ENCODE data around the gene KIF6.

The KIF6 gene

DNA sequence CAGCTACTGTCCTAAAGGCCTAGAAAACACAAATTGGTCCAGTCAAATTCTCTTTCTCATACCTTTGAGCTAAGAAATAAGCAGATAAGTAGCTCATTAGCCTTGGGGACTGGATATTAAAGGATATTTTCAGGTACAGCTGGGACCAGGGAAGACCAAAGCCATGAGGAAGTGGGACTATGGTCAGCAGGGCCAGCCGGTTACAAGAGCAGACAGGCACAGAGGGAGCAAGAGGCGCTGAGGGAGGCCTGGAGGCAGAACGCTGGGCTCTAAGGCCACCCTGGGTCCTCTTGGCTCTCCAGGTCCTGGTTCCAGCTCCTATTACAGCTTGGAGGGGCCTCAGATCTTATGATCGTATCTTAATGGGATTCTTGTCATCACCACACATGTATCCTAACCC is 314.2 kb downstream of the KIF6 start:
- DNase-seq = no peak

DNA sequence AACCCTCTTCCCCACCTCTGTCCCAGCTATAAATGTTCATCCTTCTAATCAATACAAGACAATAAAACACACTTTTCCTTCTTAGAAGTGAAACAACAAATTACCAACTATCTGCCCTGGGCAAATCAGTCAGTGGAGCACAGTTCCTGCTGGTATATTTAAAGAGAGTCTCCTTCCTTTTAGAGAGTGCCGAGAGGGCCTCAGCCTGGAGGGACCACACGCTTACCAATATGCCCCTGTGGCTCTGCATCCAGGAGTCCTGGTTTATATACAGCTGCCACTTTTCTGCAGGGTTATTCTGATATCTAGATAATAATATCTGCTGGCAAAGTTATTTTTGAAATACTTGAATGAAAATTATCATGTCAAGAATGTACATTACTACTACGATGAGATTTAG is 315.3 kb downstream of the KIF6 start:
- DNase-seq = no peak

DNA sequence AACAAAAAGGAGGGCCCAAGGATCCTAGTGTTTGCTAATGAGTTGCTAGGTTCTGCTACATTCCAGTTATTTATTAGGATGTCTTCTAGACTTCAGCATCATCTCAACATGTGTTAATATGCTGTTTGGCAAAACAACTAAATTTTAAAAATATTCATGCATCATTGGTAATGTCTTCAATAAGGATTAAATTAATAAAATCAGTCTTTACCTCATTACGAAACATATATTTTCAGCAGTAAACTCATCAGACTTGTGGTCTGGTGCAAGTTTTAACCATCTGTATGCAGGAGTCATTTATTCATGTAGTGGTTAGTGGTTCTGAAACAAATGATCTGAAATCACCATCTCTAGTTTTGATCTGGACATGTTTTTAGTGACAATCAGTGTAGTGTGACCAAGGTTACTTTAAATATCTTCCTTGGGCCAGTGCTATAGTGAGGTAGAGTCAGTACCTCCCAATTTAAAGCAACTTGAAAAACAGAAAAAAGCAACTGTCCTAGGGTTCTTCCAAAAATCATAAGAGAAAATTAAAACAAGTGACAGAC is 317.7 kb downstream of the KIF6 start:
- no peak for DNase-seq

DNA sequence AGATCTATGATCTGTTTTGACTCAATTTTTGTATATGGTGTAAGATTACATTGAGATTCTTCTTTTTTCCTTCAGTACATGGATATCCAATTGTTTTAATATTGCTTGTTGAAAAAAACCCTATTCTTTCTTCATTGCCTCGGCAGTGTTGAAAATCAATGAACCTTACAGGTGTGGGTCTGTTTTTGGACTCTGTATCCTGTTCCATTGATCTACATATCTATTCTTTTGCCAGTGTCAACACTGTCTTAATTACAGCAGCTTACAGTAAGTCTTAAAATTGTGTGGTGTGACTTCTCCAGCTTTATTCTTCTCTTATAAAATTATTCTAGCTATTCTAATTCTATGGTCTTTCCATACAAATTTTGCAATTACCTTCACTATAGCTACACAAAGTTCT is 320.9 kb downstream of the KIF6 start:
- no peak for DNase-seq

DNA sequence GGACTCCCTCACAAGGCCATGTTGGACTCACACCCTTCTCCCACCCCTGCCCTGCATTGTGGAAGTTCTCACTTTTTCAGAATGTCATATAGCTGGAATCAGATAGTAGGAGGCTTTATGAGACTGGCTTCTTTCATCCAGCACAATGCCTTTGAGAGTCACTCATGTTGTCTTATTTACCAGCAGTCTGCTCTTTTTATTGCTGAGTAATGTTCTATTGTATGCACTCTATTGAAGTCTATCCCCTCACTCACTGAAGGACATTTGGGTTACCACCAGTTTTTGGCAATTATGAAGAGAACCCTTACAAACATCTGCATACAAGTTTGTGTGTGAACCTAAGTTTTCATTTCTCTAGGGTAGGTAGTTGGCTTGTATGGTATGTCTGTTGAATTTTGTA is 321.9 kb downstream of the KIF6 start:
- no peak for DNase-seq

DNA sequence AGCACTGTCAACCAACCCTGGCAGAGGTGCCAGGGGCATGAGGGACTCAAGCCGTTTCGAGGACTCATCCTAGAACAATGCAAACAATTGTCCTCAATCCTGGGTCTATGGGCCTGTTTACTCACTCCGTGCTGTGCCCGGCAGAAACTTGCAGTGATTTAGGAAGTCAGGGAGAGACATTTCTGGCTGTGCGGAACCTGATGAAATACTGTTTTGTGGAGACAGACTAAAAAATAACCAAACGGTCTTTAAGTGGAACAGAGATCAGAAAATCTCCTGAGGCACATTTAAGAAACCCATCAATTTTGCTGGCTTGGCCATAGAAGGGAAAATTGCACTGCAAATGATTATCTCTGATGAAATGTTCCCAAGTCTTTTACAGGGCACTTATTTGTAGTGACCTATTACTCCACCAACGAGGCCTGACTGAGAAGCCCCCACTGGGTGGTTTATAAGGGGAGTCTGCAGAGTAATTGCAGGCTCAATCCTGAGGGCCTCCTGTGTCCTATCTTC is 322.9 kb downstream of the KIF6 start:
- no peak for DNase-seq

DNA sequence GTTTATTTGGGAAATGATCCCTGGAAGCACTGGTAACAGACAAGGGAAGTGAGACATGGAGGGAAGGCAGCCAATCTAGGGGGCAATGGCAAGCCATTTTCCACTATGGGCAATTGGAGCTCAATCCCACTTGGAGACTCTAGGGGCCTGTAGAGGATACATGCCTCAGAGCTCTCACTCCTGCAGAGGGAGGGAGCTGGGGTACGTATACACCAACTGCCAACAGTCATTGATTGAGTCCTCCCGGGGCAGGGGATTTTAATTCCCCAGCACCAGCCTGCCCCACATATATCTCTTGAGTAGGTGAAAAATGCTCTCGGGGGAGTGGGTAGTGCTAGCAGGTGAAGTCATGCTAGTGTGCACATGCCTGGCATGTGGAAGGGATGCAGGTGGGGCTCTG is 323.8 kb downstream of the KIF6 start:
- no peak for DNase-seq

DNA sequence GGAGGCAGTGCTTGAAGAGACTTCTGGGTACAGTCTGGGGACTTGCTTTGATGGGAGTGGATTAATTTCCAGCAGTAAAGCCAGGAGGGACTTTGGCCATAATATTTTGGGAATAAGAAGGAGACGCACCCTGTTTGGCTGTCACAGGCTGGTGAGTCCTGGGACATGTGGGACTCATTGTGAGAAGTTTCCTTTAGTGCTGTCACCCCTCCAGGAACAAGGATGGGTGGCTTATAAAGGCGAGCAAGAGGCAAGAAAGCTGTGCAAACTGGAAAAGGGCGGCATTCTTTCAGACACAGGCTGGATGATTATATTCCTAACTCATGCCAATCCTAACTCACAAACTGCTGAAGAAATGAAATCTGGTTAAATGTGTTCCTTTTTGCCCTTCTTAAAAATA is 325.2 kb downstream of the KIF6 start:
- DNase-seq = no peak

DNA sequence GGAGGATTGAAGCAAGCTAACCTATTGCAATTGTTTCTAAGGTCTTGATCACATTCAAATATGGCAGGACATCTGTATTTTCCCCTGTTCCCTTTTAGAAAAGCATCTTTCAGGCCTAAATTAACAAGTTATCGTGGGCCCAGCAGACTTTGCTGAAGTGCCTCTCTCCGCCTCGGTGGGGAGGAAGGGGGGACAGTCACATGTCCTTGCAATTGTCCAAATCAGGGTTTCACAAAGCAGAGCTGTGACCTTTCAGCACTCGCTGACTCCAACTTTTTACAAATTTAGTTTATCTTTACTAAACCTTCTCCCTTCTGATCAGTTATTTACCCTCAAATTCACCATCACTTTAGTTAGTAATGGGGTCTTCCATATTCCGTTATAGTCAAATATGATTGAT is 328.4 kb downstream of the KIF6 start:
- no peak for DNase-seq

DNA sequence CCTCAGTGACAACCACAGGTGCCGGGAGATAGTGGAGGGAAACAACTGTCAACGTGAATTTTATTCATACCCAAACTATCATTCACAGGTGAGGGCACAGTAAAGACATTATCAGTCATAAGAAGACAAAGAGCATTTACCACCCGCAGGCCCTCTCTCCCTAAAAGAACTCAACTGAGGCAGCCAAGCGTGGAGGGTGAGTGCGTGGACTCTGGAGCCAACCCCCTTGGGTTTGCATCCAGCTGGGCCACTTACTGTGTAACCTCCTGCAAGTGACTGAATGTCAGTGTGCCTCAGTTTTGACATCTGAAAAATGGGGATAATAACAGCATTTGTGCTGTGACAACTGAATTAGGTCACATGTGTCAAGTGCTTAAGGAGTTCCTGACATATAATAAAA is 332.1 kb downstream of the KIF6 start:
- no peak for DNase-seq

DNA sequence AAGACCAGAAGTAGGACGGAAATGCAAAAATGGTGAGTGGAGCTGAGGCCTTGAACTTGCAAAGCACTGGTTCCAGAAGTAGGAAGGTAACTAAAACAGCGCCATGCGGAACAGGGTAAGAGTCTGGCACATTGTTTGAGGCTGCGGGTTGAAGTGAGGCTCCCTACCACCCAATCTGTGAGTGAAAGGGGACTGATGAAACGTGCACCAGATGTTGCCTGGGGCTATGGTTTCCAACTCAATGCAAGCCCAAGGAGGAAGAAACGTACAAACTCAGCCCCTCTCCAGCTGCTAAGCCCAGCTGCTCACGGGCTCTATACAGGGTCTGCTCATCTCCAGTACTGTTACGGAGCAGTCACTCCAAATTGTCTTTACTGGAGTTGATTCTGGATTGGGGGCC is 334.0 kb downstream of the KIF6 start:
- DNase-seq = no peak

DNA sequence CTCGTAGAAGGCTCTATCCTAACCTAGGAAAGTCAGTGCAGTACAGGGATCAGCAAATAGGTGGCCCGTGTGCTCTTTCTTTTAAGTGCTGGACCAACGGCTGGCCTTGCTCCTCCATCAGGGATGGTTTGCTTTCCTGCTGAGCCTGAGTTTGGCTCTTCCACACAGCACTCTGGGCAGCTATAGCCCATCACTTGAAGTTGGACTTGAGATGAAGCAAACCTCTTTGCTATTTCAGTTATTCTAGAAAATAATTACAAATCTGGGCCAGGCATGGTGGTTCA is 335.8 kb downstream of the KIF6 start:
- DNase-seq = no peak

DNA sequence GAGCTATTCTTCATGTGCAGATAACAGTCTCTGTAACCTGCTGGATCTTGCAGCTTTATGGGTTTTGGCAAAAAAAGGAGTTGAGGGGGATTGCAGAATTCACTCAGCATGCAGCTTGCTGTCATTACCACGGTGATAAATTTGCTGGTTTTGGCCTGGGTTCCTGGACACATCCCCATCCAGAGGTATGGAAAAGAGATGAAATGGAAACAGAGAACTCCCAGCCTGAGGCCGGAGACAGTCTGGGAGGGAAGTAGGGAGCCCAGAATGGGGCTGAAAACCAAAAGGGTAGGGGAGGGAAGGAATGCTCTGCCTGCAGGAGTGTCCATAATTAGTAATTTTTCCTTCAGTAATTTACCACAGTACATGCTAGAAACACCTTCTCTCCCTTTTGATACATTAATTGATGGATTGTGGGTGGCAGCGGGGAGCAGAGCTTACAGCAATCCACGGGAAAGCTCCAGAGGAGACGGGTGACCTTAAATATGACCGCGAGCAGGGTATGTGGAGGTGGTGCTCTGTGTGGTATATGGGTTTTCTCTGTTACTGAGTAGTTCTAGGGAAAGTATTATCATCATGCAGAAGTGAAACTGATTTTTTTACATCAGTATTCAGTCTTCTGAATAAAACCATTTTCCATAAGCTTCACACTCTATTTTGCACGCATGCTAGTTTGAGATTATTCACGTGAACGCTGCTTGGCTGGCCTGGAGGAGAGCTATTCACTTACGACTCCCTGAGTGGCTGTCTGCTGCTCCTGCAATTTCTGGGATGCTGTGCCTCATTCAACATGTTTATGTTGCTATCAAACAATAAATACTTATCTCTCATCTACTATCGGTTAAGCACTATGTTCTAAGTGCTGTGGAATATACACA is 336.4 kb downstream of the KIF6 start:
- no peak for DNase-seq

DNA sequence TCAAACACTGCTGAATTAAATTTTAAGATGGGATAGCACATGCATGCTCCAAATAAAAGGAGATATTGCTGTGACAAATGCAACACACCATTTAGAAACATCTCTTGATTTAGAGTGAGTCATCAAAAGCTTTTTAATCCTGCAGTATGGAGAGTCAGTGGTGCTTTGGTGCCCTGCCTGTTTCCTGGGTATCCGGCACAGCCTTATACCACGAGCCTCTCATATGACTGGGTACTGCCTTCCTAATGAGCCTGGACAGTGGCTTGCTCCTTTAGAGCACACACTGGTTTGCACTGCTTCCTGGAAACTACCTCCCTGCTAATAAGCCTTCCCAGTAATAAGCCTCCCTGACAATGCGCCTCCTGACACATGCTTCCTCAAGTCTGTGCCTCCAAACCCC is 337.4 kb downstream of the KIF6 start:
- DNase-seq = no peak

DNA sequence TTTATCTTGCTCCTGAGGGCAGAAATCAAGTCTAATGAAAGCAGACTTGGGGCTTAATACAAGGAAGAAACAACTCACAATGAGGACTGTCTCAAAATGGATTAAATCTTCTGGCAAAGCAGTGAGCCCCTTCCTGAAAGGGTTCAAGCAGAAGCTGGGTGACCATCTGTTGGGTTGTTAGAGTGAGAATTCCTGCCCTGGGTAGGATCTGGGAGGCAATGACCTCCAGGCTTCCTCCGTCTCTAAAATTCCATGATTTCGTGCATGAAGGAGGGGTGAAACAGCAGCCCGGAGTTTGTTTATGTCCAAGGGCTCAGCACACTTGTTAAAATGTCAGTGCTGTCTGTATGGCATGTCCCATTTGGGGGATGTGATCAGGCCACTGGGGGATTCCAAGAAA is 338.7 kb downstream of the KIF6 start:
- no peak for DNase-seq

DNA sequence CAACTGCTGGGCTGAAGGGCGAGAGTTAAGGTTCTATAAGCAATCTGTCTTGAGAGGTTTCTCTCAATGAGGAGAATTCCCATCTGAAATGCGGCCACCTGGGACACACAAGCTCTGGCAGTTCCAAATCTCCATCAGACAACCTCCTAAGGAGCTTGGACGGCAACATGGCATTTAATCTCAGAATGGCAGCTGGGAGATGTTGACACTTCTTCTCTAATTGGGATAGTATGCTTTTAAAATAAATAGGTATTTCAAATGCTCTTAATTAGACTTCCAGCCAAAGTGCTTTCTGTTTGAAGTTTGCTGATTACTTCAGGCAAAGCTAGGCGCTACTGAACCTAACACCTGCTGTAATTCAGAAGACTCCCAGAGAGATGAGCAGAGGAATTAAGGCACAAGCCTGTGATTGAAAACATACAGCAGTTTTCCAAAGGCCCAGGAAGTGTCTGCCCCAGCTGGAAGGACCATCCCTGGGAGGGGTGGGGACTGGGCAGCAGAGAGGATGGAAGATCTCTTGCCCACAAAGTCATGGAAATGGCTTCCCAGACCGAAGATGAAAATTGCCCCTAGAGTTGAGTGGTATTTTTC is 343.6 kb downstream of the KIF6 start:
- DNase-seq = no peak

DNA sequence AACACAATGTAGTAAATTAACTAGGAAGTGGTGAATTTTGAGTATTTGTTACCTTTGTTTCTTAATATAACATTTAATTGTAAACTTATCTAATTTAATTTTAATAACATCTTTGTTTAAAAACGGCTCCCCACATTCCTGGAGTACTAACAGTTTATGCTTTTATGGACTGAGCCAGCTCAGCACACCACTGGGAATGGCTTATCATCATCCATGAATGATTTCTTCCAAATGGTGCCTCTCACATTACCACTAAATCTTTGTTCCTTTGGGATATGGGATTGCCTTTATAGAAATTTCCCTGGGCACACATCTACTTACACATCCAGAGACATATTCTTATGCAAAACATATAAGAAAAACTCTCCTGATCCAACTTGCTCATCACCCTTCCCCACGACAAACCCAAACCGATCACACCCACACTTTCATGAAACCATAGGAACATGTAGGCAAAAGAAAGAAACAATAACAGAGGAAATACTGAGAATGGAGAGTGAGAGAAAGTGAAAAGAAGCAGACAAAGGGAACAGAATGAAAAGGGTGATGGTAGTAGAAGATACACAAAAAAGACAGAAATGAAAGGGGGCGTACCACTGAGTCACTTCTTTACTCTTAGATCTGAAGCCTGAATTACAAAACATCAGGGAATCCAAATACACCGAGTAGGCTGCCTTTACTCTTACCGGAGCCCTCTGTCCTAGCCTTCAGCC is 344.2 kb downstream of the KIF6 start:
- no peak for DNase-seq

DNA sequence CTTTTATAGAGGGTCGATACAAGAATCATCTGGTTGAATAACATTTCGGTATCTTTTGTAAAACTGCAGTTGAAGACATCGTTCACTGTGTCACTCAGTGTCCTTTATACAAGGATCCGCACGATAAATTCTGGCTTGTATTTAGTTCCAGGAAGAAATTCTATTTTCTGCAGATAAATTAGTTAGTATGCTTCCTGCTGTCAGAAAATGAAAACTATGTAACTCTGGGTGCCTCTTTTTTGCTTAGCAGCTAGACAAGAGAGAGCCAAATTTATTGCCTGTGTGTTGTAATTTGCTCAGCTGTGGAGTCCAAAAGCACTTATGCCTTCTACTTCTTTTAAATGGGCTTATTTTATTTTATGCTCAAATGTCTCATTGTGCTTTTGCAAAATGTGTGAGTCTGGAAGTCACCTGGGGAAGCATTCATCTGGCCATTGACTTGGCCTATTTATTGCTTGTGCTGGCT is 346.2 kb downstream of the KIF6 start:
- DNase-seq = no peak

DNA sequence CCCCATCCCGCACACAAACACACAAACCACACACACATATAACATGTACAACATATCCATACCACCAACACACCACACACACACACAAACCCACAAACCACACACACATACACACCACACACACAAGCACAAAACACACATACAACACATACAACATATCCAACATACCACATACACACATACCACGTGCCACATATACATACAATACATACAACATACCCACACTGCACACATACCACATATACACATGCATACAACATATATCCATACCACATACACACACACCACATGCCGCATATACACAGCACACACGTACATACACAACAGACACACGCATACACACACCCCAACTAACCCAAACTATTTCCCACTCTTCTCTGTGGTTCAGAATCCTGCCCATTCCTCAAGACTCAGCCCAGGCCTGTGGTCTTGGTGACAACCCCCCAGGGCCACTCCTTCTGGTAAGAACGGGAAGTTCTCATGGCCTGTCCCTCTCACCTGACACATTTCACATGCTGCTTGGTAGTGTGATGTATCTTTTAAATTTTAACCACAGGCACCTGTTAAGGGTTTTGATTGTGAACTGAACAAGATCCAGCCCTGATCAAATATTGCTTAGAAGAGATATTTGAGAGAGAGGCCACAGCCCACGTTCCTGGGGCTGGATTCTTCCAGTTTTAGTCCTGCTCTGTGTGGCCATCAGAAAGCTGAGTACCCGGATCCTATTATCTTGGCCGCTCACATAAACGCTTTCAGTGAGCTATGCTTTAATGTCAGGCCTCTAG is 346.8 kb downstream of the KIF6 start:
- DNase-seq = no peak

DNA sequence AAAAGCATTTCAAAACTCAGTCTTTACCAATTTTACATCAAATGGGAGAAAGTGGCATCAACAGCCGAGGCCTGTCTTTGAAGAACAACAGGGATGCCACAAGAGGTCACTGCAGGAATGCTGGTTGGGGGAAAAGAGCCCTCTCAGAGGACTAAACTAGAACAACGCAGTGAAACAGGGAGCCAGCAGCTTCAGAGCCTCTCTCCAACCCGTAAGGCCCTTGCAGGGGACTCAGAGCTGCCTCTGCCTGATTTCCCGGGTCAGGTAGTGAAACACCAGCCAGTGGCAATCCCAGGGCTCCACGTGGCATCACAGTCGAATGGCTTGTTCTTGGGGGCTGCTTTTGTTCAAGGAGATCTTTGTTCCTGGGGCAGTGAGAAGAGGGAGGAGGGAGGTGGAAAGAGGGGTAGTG is 347.7 kb downstream of the KIF6 start:
- peak; percentile 90 for DNase-seq

DNA sequence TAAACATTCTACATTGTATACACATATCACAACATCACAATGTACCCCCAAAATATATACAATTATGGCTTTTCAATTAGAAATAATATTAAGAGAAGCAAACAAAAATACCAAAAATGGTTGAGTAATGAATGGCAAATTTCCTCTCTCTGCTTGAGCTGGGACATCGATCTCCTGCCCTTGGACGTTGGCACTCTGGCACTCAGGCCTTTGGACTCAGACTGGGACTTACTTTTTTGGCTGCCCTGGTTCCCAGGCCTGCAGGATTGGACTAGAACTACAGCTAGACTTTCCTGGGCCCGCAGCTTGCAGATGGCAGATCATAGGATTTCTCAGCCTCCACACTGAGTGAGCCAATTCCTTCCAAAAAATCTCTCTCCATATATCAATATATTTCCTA is 349.8 kb downstream of the KIF6 start:
- no peak for DNase-seq

DNA sequence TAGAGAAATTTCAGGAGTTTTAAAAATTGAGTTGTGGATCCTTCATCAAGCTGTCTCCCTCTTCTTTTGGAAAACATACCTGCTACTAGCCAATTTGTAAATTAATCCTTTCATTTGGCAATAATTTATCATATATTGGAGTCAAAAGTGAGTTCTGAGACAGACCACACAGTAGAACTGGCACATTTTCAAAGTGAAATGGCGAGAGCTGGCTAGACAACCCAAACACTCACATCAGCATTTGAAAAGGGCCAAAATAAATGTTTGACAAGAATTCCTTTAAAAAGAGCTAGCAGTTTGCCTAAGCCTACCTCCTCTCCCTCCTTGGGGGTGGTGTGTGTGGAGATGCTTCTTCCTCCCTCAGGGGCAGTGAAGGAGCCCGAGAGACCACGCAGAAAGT is 354.8 kb downstream of the KIF6 start:
- DNase-seq = no peak

DNA sequence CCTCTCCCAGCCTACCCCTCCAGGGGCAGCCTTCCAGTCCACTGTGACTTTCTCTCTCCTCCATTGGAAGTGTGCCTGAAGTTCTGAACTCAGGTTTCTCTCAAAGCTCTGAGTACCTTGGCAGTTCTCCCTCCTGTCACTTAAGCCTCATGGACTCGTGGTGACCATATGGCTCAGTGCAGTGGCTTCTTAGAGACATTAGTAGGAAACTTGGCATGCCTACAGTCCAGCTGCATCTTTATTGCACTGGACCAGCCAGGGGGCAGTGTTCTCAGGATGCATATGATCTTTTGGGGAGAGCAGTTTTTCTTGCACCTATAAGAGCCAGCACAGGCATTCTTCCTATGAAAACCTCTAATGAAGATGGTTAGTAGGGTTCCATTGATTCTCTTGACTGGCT is 355.2 kb downstream of the KIF6 start:
- no peak for DNase-seq

All from islet precursor cell (in vitro differentiated cells).